Measurements from ENCODE around the gene LY6G6F. TPM values are rescaled to one million over a fixed set of nuclear protein-coding genes. Genes with fewer than 3 reads are reported as not detected.

Gene LY6G6F
- total RNA-seq, 2 donors from 2014 or later = 3.7 TPM; not detected in 1

GRCh38 chr6:31712296-31712695, 5.6 kb downstream of the LY6G6F start:
- DNase-seq (ENCODE audit: low spot score) = no peak
- peaks cover 12% of the 10 kb centered on the region for H3K4me1 ChIP-seq (replicated peaks)
- H3K27ac ChIP-seq = no peak overlapping the region

GRCh38 chr6:31713465-31713864, 6.8 kb downstream of the LY6G6F start:
- no peak overlapping the region for H3K27ac ChIP-seq
- no peaks in the 10 kb centered on the region for H3K36me3 ChIP-seq
- no peaks in the 10 kb centered on the region for H3K9me3 ChIP-seq
- intact Hi-C loops (cut with DNase I) = no loop called here
- peaks cover 19% of the 10 kb centered on the region for H3K4me1 ChIP-seq (replicated peaks)
- no peak for DNase-seq (ENCODE audit: low spot score)
- H3K4me3 ChIP-seq = no peak overlapping the region
- H3K27me3 ChIP-seq (replicated peaks; ENCODE audit: insufficient read depth) = no peaks in the 10 kb centered on the region
- no peak for TF ChIP-seq POLR2AphosphoS5 (IDR thresholded peaks at IDR 0.05)
- 66% methylated on average over 4 of the region's 4 CpGs for WGBS

More at GRCh38 chr6:31712296-31712695, 5.6 kb downstream of the LY6G6F start:
- TF ChIP-seq POLR2A (IDR thresholded peaks at IDR 0.05) (no peak), POLR2AphosphoS5 (IDR thresholded peaks at IDR 0.05) (no peak), CTCF (IDR thresholded peaks at IDR 0.05) (peak in 2 of 4 experiments; percentile 26 to 31)
- H3K36me3 ChIP-seq = no peaks in the 10 kb centered on the region
- intact Hi-C loops (cut with DNase I) = no loop called here
- WGBS = 80% methylated on average over 8 of the region's 8 CpGs
- H3K9me3 ChIP-seq = no peaks in the 10 kb centered on the region
- H3K4me3 ChIP-seq = no peak overlapping the region
- no peaks in the 10 kb centered on the region for H3K27me3 ChIP-seq (replicated peaks; ENCODE audit: insufficient read depth)

- no peak overlapping the region for H3K4me3 ChIP-seq
- no peak overlapping the region for H3K27ac ChIP-seq
- H3K9me3 ChIP-seq = no peaks in the 10 kb centered on the region
- peaks cover 19% of the 10 kb centered on the region for H3K4me1 ChIP-seq (replicated peaks)
- H3K27me3 ChIP-seq (replicated peaks; ENCODE audit: insufficient read depth) = no peaks in the 10 kb centered on the region
- DNase-seq (ENCODE audit: low spot score) = no peak
- WGBS = 39% methylated on average over 5 of the region's 5 CpGs
- no peaks in the 10 kb centered on the region for H3K36me3 ChIP-seq
- TF ChIP-seq CTCF (IDR thresholded peaks at IDR 0.05) (no peak), POLR2A (IDR thresholded peaks at IDR 0.05) (no peak), POLR2AphosphoS5 (IDR thresholded peaks at IDR 0.05) (no peak)
- intact Hi-C loops (cut with DNase I) = no loop called here
These were observed 7.5 kb downstream of the LY6G6F start for GRCh38 chr6:31713991-31714684.

- peak within 1 kb of the TSS; percentile 57 to 62 for H3K27ac ChIP-seq
- TF ChIP-seq CTCF (IDR thresholded peaks at IDR 0.05) (no peak), POLR2A (IDR thresholded peaks at IDR 0.05) (no peak), POLR2AphosphoS5 (IDR thresholded peaks at IDR 0.05) (no peak)
- no peak within 1 kb of the TSS for H3K4me3 ChIP-seq
- H3K9me3 ChIP-seq = no peaks in the 10 kb centered on the region
- no peak for DNase-seq (ENCODE audit: low spot score)
- H3K27me3 ChIP-seq (replicated peaks; ENCODE audit: insufficient read depth) = no peaks in the 10 kb centered on the region
- intact Hi-C loops (cut with DNase I) = no loop called here
- H3K4me1 ChIP-seq (replicated peaks) = peaks cover 19% of the 10 kb centered on the region
- 39% methylated on average over 16 of the region's 16 CpGs for WGBS
- no peaks in the 10 kb centered on the region for H3K36me3 ChIP-seq
These were observed 8.6 kb downstream of the LY6G6F start, which contains the start of gene LY6G6D for GRCh38 chr6:31715022-31715958. TSS of gene LY6G6D (plus strand) at chr6:31715348. CDS start at chr6:31715356, 8 bp downstream.

GRCh38 chr6:31717499-31718222, 11.0 kb downstream of the LY6G6F start:
- Histone ChIP-seq H3K27me3 (replicated peaks; ENCODE audit: insufficient read depth) (no peaks in the 10 kb centered on the region), H3K4me1 (replicated peaks) (peaks cover 19% of the 10 kb centered on the region), H3K9me3 (no peaks in the 10 kb centered on the region), H3K36me3 (no peaks in the 10 kb centered on the region), H3K4me3 (no peak overlapping the region), H3K27ac (peak overlapping the region; percentile 34 to 65)
- WGBS = 62% methylated on average over 10 of the region's 10 CpGs
- no peak for DNase-seq (ENCODE audit: low spot score)
- intact Hi-C loops (cut with DNase I) = no loop called here
- TF ChIP-seq POLR2A (IDR thresholded peaks at IDR 0.05) (no peak), POLR2AphosphoS5 (IDR thresholded peaks at IDR 0.05) (peak; percentile 23), CTCF (IDR thresholded peaks at IDR 0.05) (peak in 1 of 4 experiments; percentile 43)

Measured in prostate gland (tissue), 2 donors.